WI38 (cell line): Measurements from ENCODE around the gene SLCO2A1.

Experiments used
- H3K4me3 ChIP-seq: 2 replicates; pipeline ENCODE4 v1.5.1; 2011; ENCODE audit warnings: low read depth, mild to moderate bottlenecking, control low read depth, low read length
- TF ChIP-seq, protein P1 (sequence below): IDR thresholded peaks from 2 replicates; pipeline ENCODE4 v1.5.1; 2012; ENCODE audit warnings: low read depth, mild to moderate bottlenecking, control low read depth, low read length

SLCO2A1 gene

DNA sequence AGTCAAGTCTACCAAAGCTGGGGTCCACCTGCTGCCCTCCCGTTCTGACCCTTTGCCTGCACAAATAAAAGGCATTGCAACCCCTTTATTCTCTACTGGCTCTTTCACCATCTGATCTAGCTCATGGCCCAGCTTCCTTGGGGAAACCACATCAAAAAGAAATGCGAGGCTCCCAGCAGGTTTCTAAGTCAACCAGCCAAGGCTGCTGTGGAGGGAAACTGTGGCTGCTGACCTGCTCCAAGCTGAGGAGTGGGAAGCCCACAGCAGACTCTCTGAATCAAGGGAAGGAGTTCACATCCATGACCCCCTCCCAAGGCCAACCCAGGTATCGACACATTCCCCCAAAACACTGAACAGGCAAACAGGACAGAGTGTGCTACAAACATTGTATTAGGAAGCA, 25.2 kb upstream of the SLCO2A1 start:
- TF ChIP-seq, protein P1, sequence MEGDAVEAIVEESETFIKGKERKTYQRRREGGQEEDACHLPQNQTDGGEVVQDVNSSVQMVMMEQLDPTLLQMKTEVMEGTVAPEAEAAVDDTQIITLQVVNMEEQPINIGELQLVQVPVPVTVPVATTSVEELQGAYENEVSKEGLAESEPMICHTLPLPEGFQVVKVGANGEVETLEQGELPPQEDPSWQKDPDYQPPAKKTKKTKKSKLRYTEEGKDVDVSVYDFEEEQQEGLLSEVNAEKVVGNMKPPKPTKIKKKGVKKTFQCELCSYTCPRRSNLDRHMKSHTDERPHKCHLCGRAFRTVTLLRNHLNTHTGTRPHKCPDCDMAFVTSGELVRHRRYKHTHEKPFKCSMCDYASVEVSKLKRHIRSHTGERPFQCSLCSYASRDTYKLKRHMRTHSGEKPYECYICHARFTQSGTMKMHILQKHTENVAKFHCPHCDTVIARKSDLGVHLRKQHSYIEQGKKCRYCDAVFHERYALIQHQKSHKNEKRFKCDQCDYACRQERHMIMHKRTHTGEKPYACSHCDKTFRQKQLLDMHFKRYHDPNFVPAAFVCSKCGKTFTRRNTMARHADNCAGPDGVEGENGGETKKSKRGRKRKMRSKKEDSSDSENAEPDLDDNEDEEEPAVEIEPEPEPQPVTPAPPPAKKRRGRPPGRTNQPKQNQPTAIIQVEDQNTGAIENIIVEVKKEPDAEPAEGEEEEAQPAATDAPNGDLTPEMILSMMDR = no peak
- no peak overlapping the region for H3K4me3 ChIP-seq

DNA sequence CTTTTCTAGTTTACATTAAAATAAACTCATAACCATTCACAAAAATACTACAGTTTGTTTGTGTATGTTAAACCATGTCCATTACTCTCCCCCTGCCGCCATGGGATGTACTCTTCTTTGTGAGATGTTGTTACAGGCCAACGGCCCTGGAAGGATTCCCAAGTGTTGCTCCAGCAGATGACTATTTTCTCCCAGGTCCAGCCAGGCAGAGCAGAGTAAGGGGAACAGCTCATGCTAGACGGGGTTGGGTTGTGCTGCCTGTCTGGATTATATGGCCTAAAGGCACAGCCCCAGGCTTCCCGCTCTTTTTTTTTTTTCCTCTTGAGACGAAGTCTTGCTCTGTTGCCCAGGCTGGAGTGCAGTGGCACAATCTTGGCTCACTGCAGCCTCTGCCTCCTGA, 24.5 kb upstream of the SLCO2A1 start:
- TF ChIP-seq, protein P1 = no peak
- H3K4me3 ChIP-seq = no peak overlapping the region

DNA sequence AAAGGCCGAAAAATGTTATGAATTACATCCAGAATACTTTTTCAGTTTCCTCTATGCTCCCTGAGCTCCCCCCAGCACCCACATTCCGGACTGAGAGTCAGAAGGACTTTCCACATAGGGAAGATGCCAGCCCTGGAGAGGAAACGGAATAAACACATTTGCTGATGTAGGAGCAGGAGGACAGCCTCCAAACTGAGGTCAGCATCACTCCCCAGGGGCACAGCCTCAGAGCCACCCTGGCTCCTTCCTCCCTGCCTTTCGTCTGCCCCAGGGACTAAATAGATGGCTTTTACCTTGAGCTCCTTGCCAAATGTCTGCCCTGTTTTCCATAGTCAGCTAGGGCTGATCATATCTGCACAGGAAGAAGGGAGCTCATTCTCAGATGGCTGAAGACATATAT, 22.6 kb upstream of the SLCO2A1 start:
- H3K4me3 ChIP-seq = no peak overlapping the region
- TF ChIP-seq, protein P1 = no peak

DNA sequence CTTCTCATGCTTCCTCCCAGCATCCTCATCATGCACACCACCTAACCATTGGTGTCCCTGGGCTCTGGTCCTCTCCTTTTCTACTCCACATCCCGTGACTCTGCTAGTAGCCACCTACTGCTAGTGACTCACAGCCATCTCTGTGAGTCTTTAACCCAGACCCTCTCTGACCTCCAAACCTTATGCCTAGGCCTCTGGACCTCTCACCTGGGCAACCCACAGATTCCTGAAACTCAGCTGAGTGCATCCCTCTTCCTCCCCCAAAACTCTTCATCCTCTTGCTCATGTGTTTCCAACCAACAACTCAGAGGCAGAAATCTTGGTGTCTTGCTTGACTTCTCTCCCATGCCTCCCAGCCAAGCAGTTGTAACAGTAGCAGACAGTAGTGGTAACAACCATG, 20.0 kb upstream of the SLCO2A1 start:
- TF ChIP-seq, protein P1 = no peak
- no peak overlapping the region for H3K4me3 ChIP-seq

DNA sequence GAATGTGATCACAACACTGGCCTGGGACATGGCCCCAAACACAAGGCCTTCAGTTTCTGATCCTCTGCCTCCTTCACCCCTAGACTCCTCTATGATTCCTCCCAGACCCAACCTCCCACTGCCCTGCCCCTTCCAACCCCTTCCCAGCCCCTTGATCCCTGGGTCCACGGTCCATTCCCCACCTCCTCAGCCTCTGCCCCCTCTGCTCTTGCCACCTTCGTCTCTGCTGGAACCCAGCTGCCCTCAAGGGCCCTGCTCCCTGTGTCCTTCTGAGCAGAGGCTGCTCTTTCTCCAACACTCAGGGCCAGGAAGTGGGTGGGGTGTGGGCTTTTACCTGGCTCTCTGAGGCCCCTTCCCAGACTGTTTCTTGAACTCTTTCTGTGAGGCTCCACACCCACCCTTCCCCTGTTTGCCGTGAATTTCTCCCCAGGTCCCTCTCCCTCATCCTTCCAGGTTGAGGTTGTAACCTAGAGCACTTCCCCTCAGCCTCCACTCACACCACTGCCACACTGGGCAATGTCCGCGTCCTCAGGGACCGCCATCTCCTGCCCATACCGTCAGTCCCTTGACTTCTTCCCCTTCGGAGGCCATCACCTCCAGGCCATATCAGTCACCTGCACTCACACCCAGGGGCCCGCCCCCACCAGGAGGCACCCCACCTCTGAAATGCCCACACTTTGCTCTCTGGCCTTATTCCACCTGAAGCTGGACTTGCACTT, 18.7 kb upstream of the SLCO2A1 start:
- no peak overlapping the region for H3K4me3 ChIP-seq
- TF ChIP-seq, protein P1 = no peak

DNA sequence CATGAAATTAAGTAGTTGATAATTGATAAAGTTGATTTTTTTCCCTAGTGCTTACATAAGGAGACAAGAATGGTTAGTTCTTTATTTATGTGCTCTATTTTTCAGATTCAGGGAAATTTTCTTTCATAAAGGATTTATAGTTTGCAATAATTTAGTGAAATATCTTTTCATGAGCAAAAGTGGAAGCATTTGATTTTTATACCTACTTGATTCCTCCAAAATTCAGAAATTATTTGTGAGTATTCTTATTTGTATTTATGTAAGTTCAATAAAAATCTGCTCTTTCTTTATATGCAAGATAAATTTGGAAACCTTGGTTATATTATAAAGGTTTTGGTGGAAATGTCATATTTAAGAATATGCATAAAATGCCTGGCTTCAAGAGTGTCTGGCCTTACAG, 14.7 kb upstream of the SLCO2A1 start:
- TF ChIP-seq, protein P1 = no peak
- H3K4me3 ChIP-seq = no peak overlapping the region

DNA sequence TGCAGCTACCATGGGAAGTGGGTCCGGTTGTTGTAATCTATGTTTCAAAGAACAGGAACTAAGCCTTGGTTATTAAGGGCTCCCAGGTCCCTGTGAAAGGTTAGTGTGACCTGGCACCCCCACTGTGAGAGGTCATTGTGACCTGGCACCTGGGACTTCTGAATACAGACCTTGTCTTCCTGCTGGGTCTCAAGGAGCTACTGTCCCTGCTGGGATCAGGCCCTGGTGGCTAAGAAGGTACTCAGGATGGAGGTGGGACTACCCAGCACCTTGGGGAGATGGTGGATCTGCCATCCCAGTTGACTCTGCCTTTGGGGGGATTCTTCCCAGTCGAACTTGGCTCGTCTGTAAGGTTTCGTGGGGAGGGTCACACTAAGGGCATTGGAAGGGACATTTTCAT, 10.3 kb upstream of the SLCO2A1 start:
- TF ChIP-seq, protein P1 = no peak
- H3K4me3 ChIP-seq = no peak overlapping the region
